ENCODE results near the gene ATF2.

- no peak for TF ChIP-seq EZH2 (IDR thresholded peaks at IDR 0.05; ENCODE audit: borderline replicate concordance, low read depth, low read length, severe bottlenecking)
- no peak for TF ChIP-seq MAX (IDR thresholded peaks at IDR 0.05; ENCODE audit: insufficient read depth, insufficient read length)
- TF ChIP-seq, protein P1, sequence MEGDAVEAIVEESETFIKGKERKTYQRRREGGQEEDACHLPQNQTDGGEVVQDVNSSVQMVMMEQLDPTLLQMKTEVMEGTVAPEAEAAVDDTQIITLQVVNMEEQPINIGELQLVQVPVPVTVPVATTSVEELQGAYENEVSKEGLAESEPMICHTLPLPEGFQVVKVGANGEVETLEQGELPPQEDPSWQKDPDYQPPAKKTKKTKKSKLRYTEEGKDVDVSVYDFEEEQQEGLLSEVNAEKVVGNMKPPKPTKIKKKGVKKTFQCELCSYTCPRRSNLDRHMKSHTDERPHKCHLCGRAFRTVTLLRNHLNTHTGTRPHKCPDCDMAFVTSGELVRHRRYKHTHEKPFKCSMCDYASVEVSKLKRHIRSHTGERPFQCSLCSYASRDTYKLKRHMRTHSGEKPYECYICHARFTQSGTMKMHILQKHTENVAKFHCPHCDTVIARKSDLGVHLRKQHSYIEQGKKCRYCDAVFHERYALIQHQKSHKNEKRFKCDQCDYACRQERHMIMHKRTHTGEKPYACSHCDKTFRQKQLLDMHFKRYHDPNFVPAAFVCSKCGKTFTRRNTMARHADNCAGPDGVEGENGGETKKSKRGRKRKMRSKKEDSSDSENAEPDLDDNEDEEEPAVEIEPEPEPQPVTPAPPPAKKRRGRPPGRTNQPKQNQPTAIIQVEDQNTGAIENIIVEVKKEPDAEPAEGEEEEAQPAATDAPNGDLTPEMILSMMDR (IDR thresholded peaks at IDR 0.05; ENCODE audit: extremely low read depth in 1 of 2, insufficient read depth in 1 of 2, low read depth in 1 of 2, low read length in 2 of 2): no peak
- TF ChIP-seq POLR2AphosphoS5 (IDR thresholded peaks at IDR 0.05; ENCODE audit: insufficient read depth, low read depth, low read length): no peak
Measured at GRCh38 chr2:175195012-175195411, 27.0 kb upstream of the ATF2 start.

All from endothelial cell of umbilical vein (primary cell).